ENCODE data around the gene FAM171A2. TPM values are rescaled to one million over a fixed set of nuclear protein-coding genes. Genes with fewer than 3 reads are reported as not detected.

Gene FAM171A2
- total and polyA plus RNA-seq, 2 of the 4 experiments (the other 2 are of a cell fraction), result 3.2 to 5.9 TPM

- no peak overlapping the region for H3K4me2 ChIP-seq (ENCODE audit: low read depth, low read length)
- H3K36me3 ChIP-seq (ENCODE audit: control insufficient read depth, insufficient read depth, low read length), result peaks cover 48% of the 10 kb centered on the region
- no peaks in the 10 kb centered on the region for H3K4me1 ChIP-seq (ENCODE audit: control insufficient read depth, insufficient read depth, low read length)
- no peaks in the 10 kb centered on the region for H3K27me3 ChIP-seq (ENCODE audit: control insufficient read depth, insufficient read depth, low read length)
- no peak overlapping the region for H3K4me3 ChIP-seq (ENCODE audit: insufficient read depth, low read depth, low read length)
- in situ Hi-C loops (cut with MboI; ENCODE audit: low sequenced_read_pairs), result no loop called here
- H2BK20ac ChIP-seq (ENCODE audit: low read depth, low read length), result no peak overlapping the region
- no peak overlapping the region for H3K18ac ChIP-seq (ENCODE audit: low read depth, low read length)
- peaks cover 8% of the 10 kb centered on the region for H3K9me1 ChIP-seq (ENCODE audit: insufficient read depth, low read length)
- no peak overlapping the region for H2AFZ ChIP-seq (replicated peaks; ENCODE audit: low read length, poor library complexity)
- no peak overlapping the region for H2AK5ac ChIP-seq (ENCODE audit: low read depth, low read length)
- no peak overlapping the region for H2BK5ac ChIP-seq (ENCODE audit: low read depth, low read length, poor library complexity, severe bottlenecking)
- no peak overlapping the region for H3K14ac ChIP-seq (replicated peaks; ENCODE audit: low read depth, low read length)
- no peak overlapping the region for H3K27ac ChIP-seq (ENCODE audit: insufficient read depth, low read length)
- WGBS, 2 experiments (ENCODE audit: extremely low coverage in 2 of 2, insufficient read length in 1 of 2), result 93% methylated on average over 6 of the region's 8 CpGs; no CpG with 5 or more reads in 1 of the 2 experiments
- no peak overlapping the region for H3K56ac ChIP-seq (ENCODE audit: extremely low read depth, insufficient read depth, low read length)
- no peak overlapping the region for H2BK15ac ChIP-seq (ENCODE audit: low read depth, low read length)
- H2AK9ac ChIP-seq (replicated peaks; ENCODE audit: low read depth, low read length, poor library complexity), result no peak overlapping the region
- intact Hi-C loops (cut with micrococcal nuclease), result no loop called here
- dilution Hi-C loops (cut with HindIII; ENCODE audit: low sequenced_read_pairs, unreplicated experiment), result no loop called here
- no peak overlapping the region for H4K91ac ChIP-seq (ENCODE audit: insufficient read depth, low read depth, low read length)
- no peak for DNase-seq
- no peak for ATAC-seq (ENCODE audit: low read depth)
- H4K8ac ChIP-seq (ENCODE audit: low read depth in 2 of 2, low read length in 2 of 2), result no peak overlapping the region
- no peaks in the 10 kb centered on the region for H3K9me3 ChIP-seq (ENCODE audit: control insufficient read depth, insufficient read depth, low read length)
- no peak overlapping the region for H3K9ac ChIP-seq (ENCODE audit: low read depth, low read length)
- BruUV-seq (replicated peaks), result no TSS peak
- no peak overlapping the region for H2BK120ac ChIP-seq (ENCODE audit: low read depth, low read length)
- peaks cover 3% of the 10 kb centered on the region for H4K20me1 ChIP-seq (ENCODE audit: insufficient read depth, low read length)
- TF ChIP-seq POLR2A (IDR thresholded peaks at IDR 0.05; ENCODE audit: low read depth, low read length) (no peak), BHLHE40 (IDR thresholded peaks at IDR 0.05; ENCODE audit: low read depth, low read length) (no peak), CEBPB (IDR thresholded peaks at IDR 0.05; ENCODE audit: low read depth, low read length) (no peak), FOS (IDR thresholded peaks at IDR 0.05; ENCODE audit: low read depth, low read length) (no peak), SMC3 (IDR thresholded peaks at IDR 0.05; ENCODE audit: low read depth, low read length) (no peak), USF2 (IDR thresholded peaks at IDR 0.05; ENCODE audit: low read depth, low read length) (no peak), RAD21 (IDR thresholded peaks at IDR 0.05; ENCODE audit: low read length) (no peak), CHD1 (IDR thresholded peaks at IDR 0.05; ENCODE audit: low read depth, low read length) (no peak)
- no peak overlapping the region for H4K5ac ChIP-seq (ENCODE audit: low read depth, low read length)
- CTCF ChIA-PET, result interaction anchor here (1.3 kb wide), 1 partner anchor 126 kb away, joined by 3 read pairs; no protein-coding TSS in a partner anchor
- no peak overlapping the region for H3K23ac ChIP-seq (ENCODE audit: low read depth, low read length)
- H3K4ac ChIP-seq (ENCODE audit: low read depth, low read length), result no peak overlapping the region
- H3K79me1 ChIP-seq (ENCODE audit: low read depth in 1 of 2, low read length in 2 of 2), result peaks cover 3 to 28% of the 10 kb centered on the region in 2 experiments; a peak in 3 of 4 replicates
- POLR2A ChIA-PET (ENCODE audit: unreplicated experiment), result no interaction called here
These were observed 34.1 kb upstream of the FAM171A2 start for GRCh38 chr17:44397479-44398440.

All from IMR-90 (cell line).